ENCODE measurements around the gene VWA3B. TPM values are rescaled to one million over a fixed set of nuclear protein-coding genes. Genes with fewer than 3 reads are reported as not detected.

The VWA3B gene
- total and polyA plus RNA-seq, 2 donors (not counting 3 experiments of a cell fraction or from before 2014, with no cell fraction given): not detected

DNA sequence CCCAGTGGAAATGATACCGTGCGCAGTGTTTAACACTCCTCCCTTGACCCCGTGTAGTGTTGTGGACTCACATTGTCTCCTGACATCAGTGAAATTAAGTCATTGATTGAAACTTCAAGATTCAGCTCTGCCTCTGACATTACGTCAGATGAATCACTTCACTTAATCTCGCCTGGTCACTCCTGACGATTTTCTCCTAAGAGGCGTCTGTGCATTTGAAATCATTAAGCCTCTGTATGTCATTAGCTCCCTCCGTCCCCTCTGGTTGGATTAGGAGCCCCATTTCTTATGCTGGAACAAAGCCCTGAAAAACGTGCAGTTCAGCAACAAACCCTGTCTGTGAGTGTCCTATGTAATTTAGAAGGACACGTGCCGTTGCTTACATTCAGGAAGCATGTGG lies 222.6 kb downstream of the VWA3B start:
- TF ChIP-seq POLR2AphosphoS5 (IDR thresholded peaks at IDR 0.05; ENCODE audit: insufficient read depth, low read depth, low read length) (no peak), MYC (IDR thresholded peaks at IDR 0.05; ENCODE audit: low read depth, low read length) (no peak), FOS (IDR thresholded peaks at IDR 0.05; ENCODE audit: borderline replicate concordance, insufficient read depth, low read length) (no peak), EZH2 (IDR thresholded peaks at IDR 0.05; ENCODE audit: borderline replicate concordance, low read depth, low read length, severe bottlenecking) (no peak), POLR2A (IDR thresholded peaks at IDR 0.05; ENCODE audit: low read depth, low read length) (no peak), JUN (IDR thresholded peaks at IDR 0.05; ENCODE audit: borderline replicate concordance, insufficient read depth, insufficient read length, low read depth) (no peak), GATA2 (IDR thresholded peaks at IDR 0.05; ENCODE audit: insufficient read depth, insufficient read length, low read depth, low read length) (no peak)
- TF ChIP-seq, protein P1, sequence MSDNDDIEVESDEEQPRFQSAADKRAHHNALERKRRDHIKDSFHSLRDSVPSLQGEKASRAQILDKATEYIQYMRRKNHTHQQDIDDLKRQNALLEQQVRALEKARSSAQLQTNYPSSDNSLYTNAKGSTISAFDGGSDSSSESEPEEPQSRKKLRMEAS (IDR thresholded peaks at IDR 0.05; ENCODE audit: insufficient read depth, insufficient read length): no peak
- TF ChIP-seq, protein P2, sequence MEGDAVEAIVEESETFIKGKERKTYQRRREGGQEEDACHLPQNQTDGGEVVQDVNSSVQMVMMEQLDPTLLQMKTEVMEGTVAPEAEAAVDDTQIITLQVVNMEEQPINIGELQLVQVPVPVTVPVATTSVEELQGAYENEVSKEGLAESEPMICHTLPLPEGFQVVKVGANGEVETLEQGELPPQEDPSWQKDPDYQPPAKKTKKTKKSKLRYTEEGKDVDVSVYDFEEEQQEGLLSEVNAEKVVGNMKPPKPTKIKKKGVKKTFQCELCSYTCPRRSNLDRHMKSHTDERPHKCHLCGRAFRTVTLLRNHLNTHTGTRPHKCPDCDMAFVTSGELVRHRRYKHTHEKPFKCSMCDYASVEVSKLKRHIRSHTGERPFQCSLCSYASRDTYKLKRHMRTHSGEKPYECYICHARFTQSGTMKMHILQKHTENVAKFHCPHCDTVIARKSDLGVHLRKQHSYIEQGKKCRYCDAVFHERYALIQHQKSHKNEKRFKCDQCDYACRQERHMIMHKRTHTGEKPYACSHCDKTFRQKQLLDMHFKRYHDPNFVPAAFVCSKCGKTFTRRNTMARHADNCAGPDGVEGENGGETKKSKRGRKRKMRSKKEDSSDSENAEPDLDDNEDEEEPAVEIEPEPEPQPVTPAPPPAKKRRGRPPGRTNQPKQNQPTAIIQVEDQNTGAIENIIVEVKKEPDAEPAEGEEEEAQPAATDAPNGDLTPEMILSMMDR (IDR thresholded peaks at IDR 0.05; ENCODE audit: extremely low read depth in 1 of 2, insufficient read depth in 1 of 2, low read depth in 1 of 2, low read length in 2 of 2): no peak
- peaks cover 4 to 14% of the 10 kb centered on the region in 2 experiments for H3K27me3 ChIP-seq (ENCODE audit: control insufficient read depth in 2 of 2, insufficient read depth in 2 of 2, low read length in 2 of 2)
- H3K4me2 ChIP-seq (ENCODE audit: insufficient read depth, low read length): no peak overlapping the region
- DNase-seq (ENCODE audit: low read depth, low spot score) (no peak), FAIRE-seq (no peak)
- H3K36me3 ChIP-seq (ENCODE audit: control insufficient read depth in 2 of 2, extremely low read depth in 1 of 2, insufficient read depth in 2 of 2, low read length in 2 of 2): no peaks in the 10 kb centered on the region
- H3K9me1 ChIP-seq (replicated peaks; ENCODE audit: control insufficient read depth, extremely low read depth, insufficient read depth, low read length): no peaks in the 10 kb centered on the region
- H3K79me2 ChIP-seq (ENCODE audit: control insufficient read depth, insufficient read depth, low read length): no peaks in the 10 kb centered on the region
- no TSS peak for BruUV-seq (replicated peaks)
- no peaks in the 10 kb centered on the region for H4K20me1 ChIP-seq (replicated peaks; ENCODE audit: control insufficient read depth, extremely low read depth, insufficient read depth, low read length)
- ChIA-PET CTCF (no interaction called here), POLR2A (no interaction called here)
- intact Hi-C loops (cut with micrococcal nuclease): no loop called here
- H3K4me1 ChIP-seq (ENCODE audit: control insufficient read depth, extremely low read depth, insufficient read depth, low read length): no peaks in the 10 kb centered on the region
- no peak overlapping the region for H3K9ac ChIP-seq (replicated peaks; ENCODE audit: extremely low read depth, insufficient read depth, low read length)
- H3K9me3 ChIP-seq (replicated peaks; ENCODE audit: control insufficient read depth, insufficient read depth, low read length): no peaks in the 10 kb centered on the region
- no peak overlapping the region for H3K27ac ChIP-seq (ENCODE audit: insufficient read depth, low read depth, low read length)
- dilution Hi-C loops (cut with MboI; ENCODE audit: extremely low pct_ligation_motif_present, low sequenced_read_pairs): no loop called here
- no peak overlapping the region for H2AFZ ChIP-seq (ENCODE audit: low read depth, low read length)
- no peak overlapping the region for H3K4me3 ChIP-seq (replicated peaks in 1 of 3; ENCODE audit: insufficient read depth in 1 of 3, low read depth in 1 of 3, low read length in 3 of 3)

Data from endothelial cell of umbilical vein (primary cell).